ENCODE results near the gene TBC1D4. TPM values are rescaled to one million over a fixed set of nuclear protein-coding genes. Genes with fewer than 3 reads are reported as not detected.

The TBC1D4 gene
- total and polyA plus RNA-seq, 2 experiments from 2014 or later, result 18.7 to 38.2 TPM

GRCh38 chr13:75454497-75454896, 27.5 kb downstream of the TBC1D4 start:
- H3K36me3 Mint-ChIP-seq (ENCODE audit: low read depth), result peaks cover 3% of the 10 kb centered on the region; the same call in 1 of the 3 replicates
- H3K4me3 ChIP-seq, result no peak overlapping the region
- H3K27ac ChIP-seq (ENCODE audit: low read depth), result no peak overlapping the region
- no peaks in the 10 kb centered on the region; the same call in 2 of the 3 replicates for H3K9me3 Mint-ChIP-seq
- H3K79me2 ChIP-seq (replicated peaks; ENCODE audit: insufficient read depth), result peaks cover 19% of the 10 kb centered on the region
- no peaks in the 10 kb centered on the region for H3F3A ChIP-seq (replicated peaks; ENCODE audit: low read depth)
- TF ChIP-seq ETS1 (IDR thresholded peaks at IDR 0.05) (no peak), JUNB (IDR thresholded peaks at IDR 0.05; ENCODE audit: unreplicated experiment) (no peak), ZNF114 (CRISPR knock-in tag; IDR thresholded peaks at IDR 0.05) (no peak), EZH2 (IDR thresholded peaks at IDR 0.05; ENCODE audit: low read depth, unreplicated experiment) (no peak)
- H3K27ac Mint-ChIP-seq, result no peak overlapping the region
- H2AFZ ChIP-seq, result no peak overlapping the region
- H3K27me3 ChIP-seq (ENCODE audit: insufficient read depth), result no peaks in the 10 kb centered on the region
- DNase-seq (ENCODE audit: low spot score) (no peak), ATAC-seq (no peak)
- H3K36me3 ChIP-seq (ENCODE audit: insufficient read depth), result no peaks in the 10 kb centered on the region
- no peak overlapping the region for H3K4me3 Mint-ChIP-seq
- H3K9me2 ChIP-seq (ENCODE audit: insufficient read depth), result no peaks in the 10 kb centered on the region
- H3K27me3 Mint-ChIP-seq (ENCODE audit: insufficient read depth, low read depth, poor library complexity), result peaks cover 2% of the 10 kb centered on the region
- no peak overlapping the region for H3K4me2 ChIP-seq
- peaks cover 13% of the 10 kb centered on the region; the same call in 1 of the 2 replicates for H3K4me1 ChIP-seq (ENCODE audit: insufficient read depth)
- peaks cover 21% of the 10 kb centered on the region for H3K4me1 Mint-ChIP-seq
- no peaks in the 10 kb centered on the region for H4K20me1 ChIP-seq (replicated peaks; ENCODE audit: insufficient read depth)

- peaks cover 11% of the 10 kb centered on the region for H3K4me1 Mint-ChIP-seq
- Histone ChIP-seq H3K4me3 (no peak overlapping the region), H3K27ac (ENCODE audit: low read depth) (no peak overlapping the region), H3K4me2 (no peak overlapping the region), H3K9me2 (ENCODE audit: insufficient read depth) (no peaks in the 10 kb centered on the region), H3K79me2 (replicated peaks; ENCODE audit: insufficient read depth) (peaks cover 19% of the 10 kb centered on the region), H3F3A (replicated peaks; ENCODE audit: low read depth) (no peaks in the 10 kb centered on the region), H3K4me1 (ENCODE audit: insufficient read depth) (0 out of 2 replicates have a peak, but pooled peaks cover 6% of the 10 kb centered on the region), H3K27me3 (ENCODE audit: insufficient read depth) (no peaks in the 10 kb centered on the region), H2AFZ (no peak overlapping the region), H4K20me1 (replicated peaks; ENCODE audit: insufficient read depth) (no peaks in the 10 kb centered on the region), H3K36me3 (ENCODE audit: insufficient read depth) (no peaks in the 10 kb centered on the region)
- H3K36me3 Mint-ChIP-seq (ENCODE audit: low read depth), result peaks cover 10% of the 10 kb centered on the region; the same call in 2 of the 3 replicates
- H3K9me3 Mint-ChIP-seq, result peaks cover 4% of the 10 kb centered on the region; the same call in 2 of the 3 replicates
- DNase-seq (ENCODE audit: low spot score), result no peak
- H3K27me3 Mint-ChIP-seq (ENCODE audit: insufficient read depth, low read depth, poor library complexity), result no peaks in the 10 kb centered on the region
- no peak overlapping the region for H3K4me3 Mint-ChIP-seq
- peak overlapping the region; percentile 39; the same call in 1 of the 2 replicates for H3K27ac Mint-ChIP-seq
- no peak for ATAC-seq
- TF ChIP-seq STAT1 (IDR thresholded peaks at IDR 0.05; ENCODE audit: unreplicated experiment) (no peak), ZNF462 (CRISPR knock-in tag; IDR thresholded peaks at IDR 0.05) (no peak), NANOG (IDR thresholded peaks at IDR 0.05; ENCODE audit: borderline replicate concordance) (no peak), JUNB (IDR thresholded peaks at IDR 0.05; ENCODE audit: unreplicated experiment) (no peak), POLR2AphosphoS5 (IDR thresholded peaks at IDR 0.05; ENCODE audit: low read depth) (no peak), CREB1 (CRISPR knock-in tag; IDR thresholded peaks at IDR 0.05; ENCODE audit: low read depth) (no peak), ZNF114 (CRISPR knock-in tag; IDR thresholded peaks at IDR 0.05) (no peak), CTCF (conservative IDR thresholded peaks at IDR 0.05; ENCODE audit: low read depth in 2 of 2) (no peak), ETS1 (IDR thresholded peaks at IDR 0.05) (no peak), EZH2 (IDR thresholded peaks at IDR 0.05; ENCODE audit: low read depth, unreplicated experiment) (no peak), ZNF331 (CRISPR knock-in tag; IDR thresholded peaks at IDR 0.05; ENCODE audit: low read depth) (no peak)
These were observed 29.4 kb downstream of the TBC1D4 start for GRCh38 chr13:75452564-75452963.
